ENCODE measurements around the gene TRNP1. TPM values are rescaled to one million over a fixed set of nuclear protein-coding genes. Genes with fewer than 3 reads are reported as not detected.

TRNP1 gene
- polyA plus RNA-seq, 1 donor (not counting 4 experiments of a cell fraction or from before 2014, with no cell fraction given) = 164 TPM

GRCh38 chr1:27033043-27033746, 39.7 kb downstream of the TRNP1 start:
- Histone ChIP-seq H3K36me3 (ENCODE audit: control insufficient read depth in 2 of 2, extremely low read depth in 1 of 2, insufficient read depth in 2 of 2, low read length in 2 of 2) (no peaks in the 10 kb centered on the region), H3K27me3 (ENCODE audit: control insufficient read depth, extremely low read depth, insufficient read depth, low read length) (no peaks in the 10 kb centered on the region), H3K4me2 (ENCODE audit: control insufficient read depth, extremely low read depth, insufficient read depth, low read depth, low read length) (no peak overlapping the region), H3K27ac (ENCODE audit: control insufficient read depth, insufficient read depth, low read length) (peak overlapping the region; percentile 1), H3K4me3 (ENCODE audit: control insufficient read depth in 2 of 3, extremely low read depth in 1 of 3, insufficient read depth in 2 of 3, low read depth in 1 of 3, low read length in 3 of 3) (no peak overlapping the region), H2AFZ (ENCODE audit: control insufficient read depth, low read length) (peak overlapping the region; percentile 56), H3K9me1 (ENCODE audit: control insufficient read depth, extremely low read depth, insufficient read depth, low read length) (no peaks in the 10 kb centered on the region), H3K9me3 (ENCODE audit: control insufficient read depth, low read depth, low read length) (no peaks in the 10 kb centered on the region), H3K9ac (ENCODE audit: control insufficient read depth, extremely low read depth, insufficient read depth, low read length) (no peak overlapping the region), H3K79me2 (ENCODE audit: control insufficient read depth, insufficient read depth, low read length) (no peaks in the 10 kb centered on the region), H3K4me1 (ENCODE audit: control insufficient read depth, extremely low read depth, insufficient read depth, low read length) (peaks cover 20% of the 10 kb centered on the region), H4K20me1 (ENCODE audit: control insufficient read depth, extremely low read depth, insufficient read depth, low read length) (no peaks in the 10 kb centered on the region)
- no peak for DNase-seq (ENCODE audit: low read depth, low spot score)
- FAIRE-seq = no peak
- dilution Hi-C loops (cut with MboI; ENCODE audit: extremely low pct_ligation_motif_present, low sequenced_read_pairs) = loop anchor here (25.0 kb wide), 1 partner anchor 254 kb away; no protein-coding TSS in a partner anchor
- TF ChIP-seq CTCF (optimal IDR thresholded peaks at IDR 0.05 in 1 of 3, IDR thresholded peaks at IDR 0.05 in 1 of 3, conservative IDR thresholded peaks at IDR 0.05 in 1 of 3; ENCODE audit: extremely low read depth in 1 of 3, insufficient read depth in 2 of 3, low read length in 3 of 3) (no peak), EZH2 (IDR thresholded peaks at IDR 0.05; ENCODE audit: low read length) (no peak)

- Histone ChIP-seq H4K20me1 (ENCODE audit: control insufficient read depth, extremely low read depth, insufficient read depth, low read length) (no peaks in the 10 kb centered on the region), H3K4me2 (ENCODE audit: control insufficient read depth, extremely low read depth, insufficient read depth, low read depth, low read length) (no peak overlapping the region), H3K27me3 (ENCODE audit: control insufficient read depth, extremely low read depth, insufficient read depth, low read length) (no peaks in the 10 kb centered on the region), H3K79me2 (ENCODE audit: control insufficient read depth, insufficient read depth, low read length) (no peaks in the 10 kb centered on the region), H3K27ac (ENCODE audit: control insufficient read depth, insufficient read depth, low read length) (no peak overlapping the region), H2AFZ (ENCODE audit: control insufficient read depth, low read length) (no peak overlapping the region), H3K9me3 (ENCODE audit: control insufficient read depth, low read depth, low read length) (no peaks in the 10 kb centered on the region), H3K9me1 (ENCODE audit: control insufficient read depth, extremely low read depth, insufficient read depth, low read length) (no peaks in the 10 kb centered on the region), H3K36me3 (ENCODE audit: control insufficient read depth in 2 of 2, extremely low read depth in 1 of 2, insufficient read depth in 2 of 2, low read length in 2 of 2) (no peaks in the 10 kb centered on the region), H3K4me3 (ENCODE audit: control insufficient read depth in 2 of 3, extremely low read depth in 1 of 3, insufficient read depth in 2 of 3, low read depth in 1 of 3, low read length in 3 of 3) (no peak overlapping the region), H3K9ac (ENCODE audit: control insufficient read depth, extremely low read depth, insufficient read depth, low read length) (no peak overlapping the region), H3K4me1 (ENCODE audit: control insufficient read depth, extremely low read depth, insufficient read depth, low read length) (peaks cover 20% of the 10 kb centered on the region)
- DNase-seq (ENCODE audit: low read depth, low spot score) (no peak), FAIRE-seq (no peak)
- TF ChIP-seq CTCF (optimal IDR thresholded peaks at IDR 0.05 in 1 of 3, IDR thresholded peaks at IDR 0.05 in 1 of 3, conservative IDR thresholded peaks at IDR 0.05 in 1 of 3; ENCODE audit: extremely low read depth in 1 of 3, insufficient read depth in 2 of 3, low read length in 3 of 3) (no peak), EZH2 (IDR thresholded peaks at IDR 0.05; ENCODE audit: low read length) (no peak)
- dilution Hi-C loops (cut with MboI; ENCODE audit: extremely low pct_ligation_motif_present, low sequenced_read_pairs) = loop anchor here (25.0 kb wide), 1 partner anchor 252 kb away; no protein-coding TSS in a partner anchor
Observed at GRCh38 chr1:27035344-27035743, 41.9 kb downstream of the TRNP1 start.

Data from keratinocyte (primary cell).